Measurements from ENCODE around the gene RUVBL2.
A peak's percentile ranks its signal among the peaks of the same experiment; 100 is the strongest.
"Not testable (repeated sequence)": the region's sequence is repeated elsewhere in the genome, so short reads cannot be mapped to it uniquely, and the experiment has no call there.

The RUVBL2 gene

GRCh38 chr19:49049834-49050233 is 56.1 kb downstream of the RUVBL2 start:
- DNase-seq (ENCODE audit: low spot score) = not testable (repeated sequence)

- DNase-seq (ENCODE audit: low spot score) = peak; percentile 87
Observed at GRCh38 chr19:49050376-49051033, 56.8 kb downstream of the RUVBL2 start.

- DNase-seq (ENCODE audit: low spot score) = peak; percentile 66
Observed at GRCh38 chr19:49056101-49056901, 62.6 kb downstream of the RUVBL2 start.

GRCh38 chr19:49056902-49057596 is 63.4 kb downstream of the RUVBL2 start:
- not testable (repeated sequence) for DNase-seq (ENCODE audit: low spot score)

DNA sequence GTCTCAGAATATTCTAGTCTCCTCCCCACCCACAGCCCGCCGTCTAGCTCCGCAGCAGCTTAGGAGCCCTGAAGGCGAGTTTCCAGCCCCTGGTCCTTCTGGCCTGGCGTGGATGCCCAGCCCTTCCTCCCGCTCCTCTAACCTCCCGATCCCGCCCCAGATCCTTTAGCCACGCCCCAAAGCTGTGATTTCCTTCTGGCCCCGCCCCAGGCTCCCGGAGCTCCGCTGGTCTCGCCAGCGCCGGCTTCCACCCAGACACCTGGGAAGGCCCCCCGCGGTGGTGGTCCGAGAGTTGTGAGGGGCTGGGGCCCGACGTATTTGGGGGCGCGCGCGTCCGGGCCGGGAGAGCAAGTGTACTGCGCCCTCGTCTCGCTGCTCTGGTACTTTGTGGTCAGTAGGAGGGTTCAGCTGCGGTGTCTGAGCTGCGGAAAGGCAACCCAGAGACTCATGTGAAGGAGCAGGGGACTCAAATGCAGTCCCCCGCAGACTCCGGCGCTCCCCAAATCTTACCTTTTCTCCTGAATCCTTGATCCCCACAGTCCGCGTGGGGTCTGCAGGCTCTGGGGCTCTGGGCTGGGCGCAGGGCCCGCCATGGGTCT is 64.0 kb downstream of the RUVBL2 start, which contains the start of gene CGB7:
Gene CGB7, minus strand, starts transcription at position 114 of the 599 bp plus-strand sequence. CDS start 2,374 bp downstream, outside the sequence.
- DNase-seq (ENCODE audit: low spot score) = peak; percentile 62

DNA sequence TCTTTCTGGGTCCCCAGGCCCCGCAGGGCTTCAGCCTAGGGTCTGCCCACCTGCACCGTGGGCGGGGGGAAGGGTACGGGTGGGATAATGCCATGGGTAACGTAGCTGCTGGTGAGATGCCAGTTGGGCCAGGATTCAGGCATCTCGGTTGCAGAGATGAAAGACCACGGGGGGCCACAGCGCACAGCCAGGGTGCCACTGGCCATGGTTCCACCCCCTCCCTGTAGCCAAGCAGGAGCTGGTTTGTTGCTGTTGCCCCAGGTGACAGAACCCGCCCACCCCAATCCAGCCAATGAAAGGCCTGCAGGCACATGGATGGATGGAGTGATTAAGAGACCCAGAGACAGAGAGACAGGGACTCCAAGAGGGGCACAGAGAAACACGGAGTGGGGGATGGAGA is 64.9 kb downstream of the RUVBL2 start:
- DNase-seq (ENCODE audit: low spot score) = no peak

DNA sequence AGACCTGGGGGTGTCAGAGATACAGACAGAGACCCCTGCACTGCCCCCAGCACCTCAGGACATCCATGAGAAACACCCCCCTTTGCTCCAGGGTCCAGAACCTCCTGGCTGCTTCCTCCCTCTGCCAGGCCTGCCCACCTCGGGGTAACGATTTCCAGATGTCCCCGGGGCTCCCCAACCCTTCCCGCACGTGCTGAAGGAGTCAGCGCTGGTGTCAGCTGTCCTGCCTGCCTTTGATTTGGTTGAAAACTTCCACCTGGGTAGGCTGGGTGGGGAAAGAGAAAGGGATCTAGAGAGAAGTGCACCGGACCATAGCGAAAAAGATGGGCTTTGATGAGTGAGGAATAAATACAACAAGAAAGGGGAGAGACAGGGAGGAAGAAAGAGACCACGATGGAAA is 65.4 kb downstream of the RUVBL2 start:
- no peak for DNase-seq (ENCODE audit: low spot score)

DNA sequence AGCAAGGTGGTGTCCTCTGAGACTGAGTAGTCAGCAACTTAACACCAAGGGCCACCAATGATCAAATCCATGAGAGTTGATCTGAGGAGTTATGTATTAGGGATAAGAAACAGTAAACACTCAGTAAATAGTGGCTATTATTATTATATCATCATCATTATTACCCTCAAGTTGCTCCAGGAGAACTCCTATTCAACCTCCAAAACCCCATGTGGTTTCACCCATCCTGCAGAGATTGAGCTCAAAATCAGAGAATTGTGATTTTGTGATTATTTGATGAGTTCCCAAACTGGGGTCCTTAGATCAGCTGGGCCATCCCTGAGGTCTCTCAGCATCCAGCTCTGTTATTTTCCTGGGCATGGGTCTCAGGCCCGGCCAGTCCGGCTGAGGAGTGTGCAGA is 67.3 kb downstream of the RUVBL2 start:
- no peak for DNase-seq (ENCODE audit: low spot score)

GRCh38 chr19:49061445-49061844 is 67.8 kb downstream of the RUVBL2 start:
- no peak for DNase-seq (ENCODE audit: low spot score)

- no peak for DNase-seq (ENCODE audit: low spot score)
Observed at GRCh38 chr19:49064029-49064629, 70.4 kb downstream of the RUVBL2 start.

- DNase-seq (ENCODE audit: low spot score) = peak; percentile 47
Observed at GRCh38 chr19:49064768-49065611, 71.3 kb downstream of the RUVBL2 start, which contains the start of gene NTF4. Gene NTF4, minus strand, starts transcription at chr19:49064818. Its CDS starts 2,821 bp downstream, at chr19:49061997.
